SK-N-MC (cell line): ENCODE results near the gene STARD10.

Experiments
- DNase-seq: peaks from one replicate; pipeline ENCODE4 v3.0.0-alpha.2; 2011; ENCODE audit warnings: low read depth, low spot score
- H3K27ac ChIP-seq: fragments of 200-600 bp; sonication (generic); 2 replicates; pipeline ENCODE4 v1.5.1; 2016; ENCODE audit warnings: mixed run types
- H3K36me3 ChIP-seq: fragments of 200-600 bp; sonication (generic); 2 replicates; pipeline ENCODE4 v1.6.1; 2017; ENCODE audit warnings: antibody characterized with exemption, low read length, mixed read lengths; ENCODE audit not compliant: insufficient read depth
- H3K4me3 ChIP-seq: fragments of 200-600 bp; sonication (generic); 2 replicates; pipeline ENCODE4 v1.5.1; 2016
- H3K9ac ChIP-seq: fragments of 200-600 bp; sonication (generic); 2 replicates; pipeline ENCODE4 v1.8.0; 2017; ENCODE audit warnings: mixed run types, mixed read lengths; ENCODE audit not compliant: insufficient read length
- H3K9me3 ChIP-seq: fragments of 200-600 bp; sonication (generic); 2 replicates; pipeline ENCODE4 v1.6.1; 2017; ENCODE audit warnings: low read depth, mild to moderate bottlenecking, antibody characterized with exemption, low read length, moderate library complexity, mixed read lengths
- EZH2 ChIP-seq: fragments of 200-600 bp; sonication (generic); IDR thresholded peaks from one replicate; pipeline ENCODE4 v1.6.1; 2017; ENCODE audit warnings: antibody characterized with exemption
- FOXP2 ChIP-seq: optimal IDR thresholded peaks from 2 replicates; pipeline ENCODE3; 2011; ENCODE audit warnings: mild to moderate bottlenecking, moderate library complexity; ENCODE audit not compliant: insufficient read depth; ENCODE audit errors: extremely low read length, control extremely low read depth
- POLR2AphosphoS5 ChIP-seq: IDR thresholded peaks from 2 replicates; pipeline ENCODE4 v1.6.1; 2012; ENCODE audit warnings: mild to moderate bottlenecking, low read depth, low read length, borderline replicate concordance

STARD10 gene

DNA sequence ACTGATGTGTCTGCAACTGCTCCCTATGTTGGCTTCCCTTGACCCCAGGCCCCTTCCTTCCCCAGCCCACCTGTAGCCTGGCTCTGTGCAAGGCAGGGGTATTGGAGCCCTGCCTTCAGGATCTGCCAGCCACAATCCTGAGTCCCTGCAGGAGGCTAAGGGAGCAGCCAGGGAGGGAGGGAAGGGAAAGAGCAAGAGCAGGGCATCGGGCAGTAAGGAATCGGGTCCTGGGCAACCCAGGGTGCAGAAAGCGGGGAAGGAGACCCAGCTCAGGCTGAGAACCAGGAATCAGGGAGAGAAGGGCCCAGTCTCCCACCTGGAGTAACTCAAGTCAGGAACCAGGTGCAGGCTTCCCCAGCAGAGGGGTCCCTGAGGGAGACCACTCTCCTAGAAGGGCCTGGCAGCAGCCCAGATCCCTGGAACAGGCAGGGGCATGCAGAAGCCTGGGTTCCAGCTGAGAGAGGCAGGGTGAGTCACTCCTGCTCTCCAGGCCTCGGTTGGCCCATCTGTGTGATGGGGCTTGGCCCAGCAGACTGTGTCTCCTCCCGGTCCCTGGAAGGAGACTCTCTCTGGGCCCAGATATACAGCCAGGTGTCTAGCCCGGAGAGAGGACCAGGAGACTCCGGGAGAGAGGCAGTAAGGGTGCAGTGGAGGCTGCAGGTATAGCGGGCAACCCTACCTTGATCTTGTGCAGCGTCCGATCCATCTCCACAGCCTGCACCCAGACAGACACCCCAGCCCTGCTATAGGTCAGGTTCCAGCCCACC, 13.4 kb downstream of the STARD10 start:
- Histone ChIP-seq H3K4me3 (peak overlapping the region; percentile 70; the same call in 1 of the 2 replicates), H3K9me3 (no peaks in the 10 kb centered on the region), H3K27ac (no peak overlapping the region), H3K9ac (no peak overlapping the region), H3K36me3 (no peaks in the 10 kb centered on the region)
- TF ChIP-seq POLR2AphosphoS5 (no peak), FOXP2 (no peak), EZH2 (no peak)
- no peak for DNase-seq

DNA sequence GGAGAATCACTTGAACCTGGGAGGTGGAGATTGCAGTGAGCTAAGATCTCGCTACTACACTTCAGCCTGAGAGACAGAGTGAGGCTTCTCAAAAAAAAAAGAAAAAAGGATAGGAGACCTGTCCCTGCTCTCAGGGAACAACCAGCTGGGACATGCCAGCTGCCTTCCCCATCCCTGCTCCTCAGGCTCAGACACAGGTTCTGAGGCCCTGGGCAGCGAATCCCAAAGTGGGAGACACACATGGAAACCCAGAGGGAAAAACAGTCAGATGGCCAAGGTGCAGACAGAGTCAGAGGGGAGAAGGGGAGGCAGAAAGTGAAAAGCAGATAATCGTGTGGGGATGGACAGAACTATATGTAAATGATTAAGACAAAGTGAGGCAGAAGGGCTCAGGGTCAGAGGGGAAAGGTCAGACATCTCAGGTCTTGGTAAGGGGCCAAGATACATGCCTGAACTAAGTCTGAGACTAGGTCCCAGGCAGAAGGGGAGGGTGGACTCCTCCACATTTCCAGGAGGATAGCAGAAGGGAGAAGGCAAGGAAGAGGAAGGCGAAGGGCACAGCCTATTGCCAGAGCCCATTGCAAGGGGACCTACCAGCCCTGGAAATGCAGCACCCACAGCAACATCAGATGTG, 14.2 kb downstream of the STARD10 start:
- no peaks in the 10 kb centered on the region for H3K36me3 ChIP-seq
- no peak for TF ChIP-seq FOXP2
- no peak for TF ChIP-seq POLR2AphosphoS5
- TF ChIP-seq EZH2, result no peak
- no peaks in the 10 kb centered on the region for H3K9me3 ChIP-seq
- H3K4me3 ChIP-seq, result no peak overlapping the region
- no peak overlapping the region for H3K27ac ChIP-seq
- DNase-seq, result no peak
- no peak overlapping the region for H3K9ac ChIP-seq

GRCh38 chr11:72778535-72779494, 15.0 kb downstream of the STARD10 start:
- H3K27ac ChIP-seq, result no peak overlapping the region
- no peak overlapping the region for H3K9ac ChIP-seq
- no peaks in the 10 kb centered on the region for H3K36me3 ChIP-seq
- TF ChIP-seq EZH2, result no peak
- no peak for TF ChIP-seq FOXP2
- TF ChIP-seq POLR2AphosphoS5, result no peak
- no peaks in the 10 kb centered on the region for H3K9me3 ChIP-seq
- no peak overlapping the region for H3K4me3 ChIP-seq
- no peak for DNase-seq

GRCh38 chr11:72777755-72778278, 16.0 kb downstream of the STARD10 start:
- Histone ChIP-seq H3K4me3 (no peak overlapping the region), H3K9ac (no peak overlapping the region)
- no peak for DNase-seq

GRCh38 chr11:72776844-72777754, 16.7 kb downstream of the STARD10 start:
- no peak overlapping the region for H3K9ac ChIP-seq
- no peak overlapping the region for H3K27ac ChIP-seq
- H3K9me3 ChIP-seq, result no peaks in the 10 kb centered on the region
- H3K4me3 ChIP-seq, result no peak overlapping the region
- DNase-seq, result no peak
- no peak for TF ChIP-seq POLR2AphosphoS5
- no peak for TF ChIP-seq FOXP2
- TF ChIP-seq EZH2, result no peak
- no peaks in the 10 kb centered on the region for H3K36me3 ChIP-seq

More at GRCh38 chr11:72777755-72778278, 16.0 kb downstream of the STARD10 start:
- TF ChIP-seq FOXP2 (no peak), POLR2AphosphoS5 (no peak), EZH2 (no peak)
- H3K27ac ChIP-seq, result no peak overlapping the region
- no peaks in the 10 kb centered on the region for H3K9me3 ChIP-seq
- H3K36me3 ChIP-seq, result no peaks in the 10 kb centered on the region

DNA sequence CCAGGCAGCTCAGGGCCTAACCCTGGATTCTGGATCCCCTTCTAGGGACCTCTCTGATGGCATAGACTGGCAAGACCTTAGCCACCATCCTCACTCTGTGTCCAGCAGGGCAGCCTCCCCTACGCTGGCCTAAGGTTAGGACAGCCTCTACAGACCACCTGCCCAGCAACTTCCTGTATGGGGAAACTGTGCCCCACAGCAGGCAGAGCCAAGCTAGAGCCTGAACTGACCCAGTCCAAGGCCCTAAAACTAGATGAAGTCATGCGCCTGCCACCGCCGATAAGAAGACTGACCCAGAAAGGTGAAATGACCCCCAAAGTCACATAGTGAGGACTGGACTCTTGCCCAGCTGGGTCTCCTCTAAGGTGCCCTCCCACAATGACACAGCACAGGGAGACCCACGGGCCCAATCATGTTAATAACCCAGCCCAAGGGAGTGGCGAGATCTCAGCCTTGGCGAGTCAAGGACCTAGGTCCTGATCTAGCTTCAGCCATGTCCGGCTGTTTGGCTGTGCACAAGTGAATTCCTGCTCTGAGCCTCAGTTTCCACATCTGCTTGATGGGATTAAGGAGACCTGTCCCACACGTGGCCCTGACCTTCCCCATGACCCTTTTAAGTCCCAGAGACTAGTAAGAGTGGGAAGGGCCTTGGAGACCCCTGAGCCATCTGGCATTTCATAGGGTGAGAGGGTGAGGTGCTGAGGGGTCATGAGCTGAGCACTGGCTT, 17.6 kb downstream of the STARD10 start:
- TF ChIP-seq POLR2AphosphoS5 (no peak), FOXP2 (no peak), EZH2 (no peak)

More for the DNA sequence above, 17.6 kb downstream of the STARD10 start:
- Histone ChIP-seq H3K9me3 (no peaks in the 10 kb centered on the region), H3K9ac (no peak overlapping the region), H3K36me3 (no peaks in the 10 kb centered on the region), H3K4me3 (no peak overlapping the region), H3K27ac (no peak overlapping the region)
- DNase-seq, result no peak
